Measurements from ENCODE around the gene APOBEC3B.

The APOBEC3B gene

GRCh38 chr22:38949889-38950405 is 32.2 kb upstream of the APOBEC3B start (continued):
- TF ChIP-seq ZNF8 (CRISPR knock-in tag; IDR thresholded peaks at IDR 0.05), result no peak
- no peak for TF ChIP-seq ARNTL (CRISPR knock-in tag; IDR thresholded peaks at IDR 0.05; ENCODE audit: borderline replicate concordance, low read depth)
- no peak for TF ChIP-seq TOX (CRISPR knock-in tag; IDR thresholded peaks at IDR 0.05; ENCODE audit: borderline replicate concordance)
- no peak for TF ChIP-seq ZNF565 (CRISPR knock-in tag; conservative IDR thresholded peaks at IDR 0.05; ENCODE audit: low read depth)
- TF ChIP-seq, protein P1, sequence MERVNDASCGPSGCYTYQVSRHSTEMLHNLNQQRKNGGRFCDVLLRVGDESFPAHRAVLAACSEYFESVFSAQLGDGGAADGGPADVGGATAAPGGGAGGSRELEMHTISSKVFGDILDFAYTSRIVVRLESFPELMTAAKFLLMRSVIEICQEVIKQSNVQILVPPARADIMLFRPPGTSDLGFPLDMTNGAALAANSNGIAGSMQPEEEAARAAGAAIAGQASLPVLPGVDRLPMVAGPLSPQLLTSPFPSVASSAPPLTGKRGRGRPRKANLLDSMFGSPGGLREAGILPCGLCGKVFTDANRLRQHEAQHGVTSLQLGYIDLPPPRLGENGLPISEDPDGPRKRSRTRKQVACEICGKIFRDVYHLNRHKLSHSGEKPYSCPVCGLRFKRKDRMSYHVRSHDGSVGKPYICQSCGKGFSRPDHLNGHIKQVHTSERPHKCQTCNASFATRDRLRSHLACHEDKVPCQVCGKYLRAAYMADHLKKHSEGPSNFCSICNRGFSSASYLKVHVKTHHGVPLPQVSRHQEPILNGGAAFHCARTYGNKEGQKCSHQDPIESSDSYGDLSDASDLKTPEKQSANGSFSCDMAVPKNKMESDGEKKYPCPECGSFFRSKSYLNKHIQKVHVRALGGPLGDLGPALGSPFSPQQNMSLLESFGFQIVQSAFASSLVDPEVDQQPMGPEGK (CRISPR knock-in tag; IDR thresholded peaks at IDR 0.05; ENCODE audit: borderline replicate concordance), result no peak
- no peak for TF ChIP-seq SNAI2 (CRISPR knock-in tag; IDR thresholded peaks at IDR 0.05)
- no peak for TF ChIP-seq ZC3H10 (CRISPR knock-in tag; IDR thresholded peaks at IDR 0.05)
- no peak for TF ChIP-seq ZFP3 (CRISPR knock-in tag; IDR thresholded peaks at IDR 0.05)
- no peak for TF ChIP-seq ISL1 (CRISPR knock-in tag; IDR thresholded peaks at IDR 0.05)
- TF ChIP-seq RARB (CRISPR knock-in tag; IDR thresholded peaks at IDR 0.05), result no peak
- no peak for TF ChIP-seq PPARA (CRISPR knock-in tag; IDR thresholded peaks at IDR 0.05; ENCODE audit: borderline replicate concordance)
- no peak for TF ChIP-seq BACH2 (CRISPR knock-in tag; IDR thresholded peaks at IDR 0.05; ENCODE audit: borderline replicate concordance)
- no peak for TF ChIP-seq CSDC2 (CRISPR knock-in tag; IDR thresholded peaks at IDR 0.05)
- no peak for TF ChIP-seq ZNF70 (CRISPR knock-in tag; IDR thresholded peaks at IDR 0.05)

GRCh38 chr22:38950527-38951295 is 31.4 kb upstream of the APOBEC3B start:
- ATAC-seq, result no peak
- TF ChIP-seq SNAI2 (CRISPR knock-in tag; IDR thresholded peaks at IDR 0.05) (no peak), PPARA (CRISPR knock-in tag; IDR thresholded peaks at IDR 0.05; ENCODE audit: borderline replicate concordance) (no peak), CSRNP3 (CRISPR knock-in tag; IDR thresholded peaks at IDR 0.05) (no peak), TOX (CRISPR knock-in tag; IDR thresholded peaks at IDR 0.05; ENCODE audit: borderline replicate concordance) (no peak)

DNA sequence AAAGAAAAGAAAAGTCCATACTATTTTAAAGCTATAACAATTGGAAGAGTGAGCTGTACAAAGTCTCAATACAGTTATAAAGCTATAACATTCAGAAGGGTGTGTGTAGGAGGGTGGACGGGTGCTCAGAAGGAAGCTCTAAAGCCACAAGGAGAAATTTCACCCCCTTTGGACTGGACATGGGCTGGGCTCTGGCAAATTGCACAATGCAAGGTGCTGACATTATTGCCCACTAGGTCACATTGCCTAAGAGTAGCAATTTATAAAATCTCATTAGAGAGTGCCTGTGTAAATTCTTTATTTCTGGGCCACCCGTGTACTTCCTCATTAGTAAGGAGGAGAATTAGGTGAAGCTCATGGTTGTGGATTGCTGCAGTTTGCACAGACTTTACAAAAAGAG is 30.4 kb upstream of the APOBEC3B start:
- TF ChIP-seq RARB (CRISPR knock-in tag; IDR thresholded peaks at IDR 0.05), result no peak
- no peak for TF ChIP-seq ISL1 (CRISPR knock-in tag; IDR thresholded peaks at IDR 0.05)
- no peak for TF ChIP-seq ZNF8 (CRISPR knock-in tag; IDR thresholded peaks at IDR 0.05)
- no peak for TF ChIP-seq ZC3H10 (CRISPR knock-in tag; IDR thresholded peaks at IDR 0.05)
- TF ChIP-seq GLIS3 (CRISPR knock-in tag; IDR thresholded peaks at IDR 0.05), result no peak
- no peak for TF ChIP-seq TCF4 (CRISPR knock-in tag; IDR thresholded peaks at IDR 0.05; ENCODE audit: borderline replicate concordance)
- no peak for TF ChIP-seq ARNTL (CRISPR knock-in tag; IDR thresholded peaks at IDR 0.05; ENCODE audit: borderline replicate concordance, low read depth)
- no peak for TF ChIP-seq ZFP30 (CRISPR knock-in tag; IDR thresholded peaks at IDR 0.05)
- TF ChIP-seq OSR1 (CRISPR knock-in tag; IDR thresholded peaks at IDR 0.05), result no peak
- no peak for TF ChIP-seq CSRNP3 (CRISPR knock-in tag; IDR thresholded peaks at IDR 0.05)
- no peak for TF ChIP-seq BACH2 (CRISPR knock-in tag; IDR thresholded peaks at IDR 0.05; ENCODE audit: borderline replicate concordance)
- TF ChIP-seq ESRRG (CRISPR knock-in tag; IDR thresholded peaks at IDR 0.05), result no peak
- TF ChIP-seq ZNF70 (CRISPR knock-in tag; IDR thresholded peaks at IDR 0.05), result no peak
- TF ChIP-seq POU6F1 (CRISPR knock-in tag; IDR thresholded peaks at IDR 0.05; ENCODE audit: borderline replicate concordance, low read depth), result no peak
- TF ChIP-seq CSDC2 (CRISPR knock-in tag; IDR thresholded peaks at IDR 0.05), result no peak
- TF ChIP-seq PPARA (CRISPR knock-in tag; IDR thresholded peaks at IDR 0.05; ENCODE audit: borderline replicate concordance), result no peak
- no peak for TF ChIP-seq SNAI2 (CRISPR knock-in tag; IDR thresholded peaks at IDR 0.05)
- no peak for TF ChIP-seq CREB5 (CRISPR knock-in tag; IDR thresholded peaks at IDR 0.05; ENCODE audit: low read depth)
- no peak for TF ChIP-seq ZFP3 (CRISPR knock-in tag; IDR thresholded peaks at IDR 0.05)
- TF ChIP-seq ZNF565 (CRISPR knock-in tag; conservative IDR thresholded peaks at IDR 0.05; ENCODE audit: low read depth), result no peak
- no peak for ATAC-seq
